CD1c-positive myeloid dendritic cell (primary cell): ENCODE measurements around the gene PIEZO2.

Experiments used
- DNase-seq: peaks from one replicate; pipeline ENCODE4 v3.0.0-alpha.2; 2016; ENCODE audit errors: extremely low spot score

PIEZO2 gene

GRCh38 chr18:10791169-10791831, 358.1 kb downstream of the PIEZO2 start:
- DNase-seq: peak; percentile 52

- DNase-seq: no peak
Measured at GRCh38 chr18:10789180-10789579, 360.2 kb downstream of the PIEZO2 start.

GRCh38 chr18:10787293-10787901, 362.0 kb downstream of the PIEZO2 start:
- DNase-seq: peak; percentile 91

GRCh38 chr18:10785798-10786197, 363.6 kb downstream of the PIEZO2 start:
- no peak for DNase-seq

GRCh38 chr18:10784596-10785202, 364.7 kb downstream of the PIEZO2 start:
- no peak for DNase-seq

GRCh38 chr18:10783941-10784340, 365.4 kb downstream of the PIEZO2 start:
- no peak for DNase-seq

- DNase-seq: no peak
Measured at GRCh38 chr18:10776493-10776892, 372.9 kb downstream of the PIEZO2 start.

GRCh38 chr18:10775026-10775425, 374.3 kb downstream of the PIEZO2 start:
- DNase-seq: no peak

- DNase-seq: peak; percentile 27
Measured at GRCh38 chr18:10771053-10771709, 378.2 kb downstream of the PIEZO2 start.

- no peak for DNase-seq
Measured at GRCh38 chr18:10770264-10770663, 379.1 kb downstream of the PIEZO2 start.

- DNase-seq: no peak
Measured at GRCh38 chr18:10768221-10768620, 381.1 kb downstream of the PIEZO2 start.

- DNase-seq: no peak
Measured at GRCh38 chr18:10767658-10768057, 381.7 kb downstream of the PIEZO2 start.

- DNase-seq: no peak
Measured at GRCh38 chr18:10760986-10761385, 388.4 kb downstream of the PIEZO2 start.

GRCh38 chr18:10759241-10759640, 390.1 kb downstream of the PIEZO2 start:
- no peak for DNase-seq

GRCh38 chr18:10757946-10758345, 391.4 kb downstream of the PIEZO2 start:
- no peak for DNase-seq

GRCh38 chr18:10757349-10757748, 392.0 kb downstream of the PIEZO2 start:
- no peak for DNase-seq

- DNase-seq: no peak
Measured at GRCh38 chr18:10755855-10756254, 393.5 kb downstream of the PIEZO2 start.

GRCh38 chr18:10754128-10754527, 395.2 kb downstream of the PIEZO2 start:
- no peak for DNase-seq

GRCh38 chr18:10752382-10752781, 397.0 kb downstream of the PIEZO2 start:
- DNase-seq: no peak

GRCh38 chr18:10751653-10752052, 397.7 kb downstream of the PIEZO2 start:
- no peak for DNase-seq

- no peak for DNase-seq
Measured at GRCh38 chr18:10750191-10751035, 399.0 kb downstream of the PIEZO2 start.

GRCh38 chr18:10748641-10749040, 400.7 kb downstream of the PIEZO2 start:
- no peak for DNase-seq
